Adrenal gland (tissue), 12 donors: ENCODE data around the gene FAM76A. TPM values are rescaled to one million over a fixed set of nuclear protein-coding genes. Genes with fewer than 3 reads are reported as not detected.
"Not testable (repeated sequence)": the region's sequence is repeated elsewhere in the genome, so short reads cannot be mapped to it uniquely, and the experiment has no call there.

ENCODE experiments used
- DNase-seq, 7 donors: peaks; one replicate each; pipeline ENCODE4 v3.0.0-alpha.2; 2019 to 2020
- H3K27ac ChIP-seq, 5 donors: fragments of 200-600 bp; sonication (generic) in 4 of 5; 1 replicate in 3 of 5; 2 replicates in 2 of 5; pipeline versions ENCODE4 v1.5.1 to v1.8.0; 2016 to 2020; ENCODE audit warnings: mild to moderate bottlenecking in 1 of 5
- H3K27me3 ChIP-seq: fragments of 200-600 bp; 2 replicates; pipeline ENCODE4 v1.8.0; 2021
- H3K36me3 ChIP-seq, 2 donors: fragments of 200-600 bp; replicated peaks in 1 of 2; 1 replicate in 1 of 2; 2 replicates in 1 of 2; pipeline versions ENCODE4 v1.5.1 to v1.8.0; 2018 to 2022
- H3K4me1 ChIP-seq, 2 donors: fragments of 200-600 bp; replicated peaks in 1 of 2; 1 replicate in 1 of 2; 2 replicates in 1 of 2; pipeline versions ENCODE4 v1.5.1 to v1.8.0; 2018 to 2021
- H3K4me3 ChIP-seq, 4 donors: fragments of 200-600 bp; sonication (generic) in 3 of 4; one replicate each; pipeline ENCODE4 v1.5.1; 2016 to 2018
- H3K9me3 ChIP-seq, 3 donors: fragments of 200-600 bp; sonication (generic) in 1 of 3; replicated peaks in 1 of 3; 1 replicate in 2 of 3; 2 replicates in 1 of 3; pipeline versions ENCODE4 v1.5.1 to v1.8.0; 2016 to 2021
- POLR2A ChIP-seq, 2 donors: fragments of 450-650 bp; IDR thresholded peaks; one replicate each; pipeline ENCODE4 v1.6.1; 2017; ENCODE audit warnings: antibody characterized with exemption in 2 of 2, mild to moderate bottlenecking in 2 of 2, moderate library complexity in 1 of 2
- WGBS, 4 donors: extraction: QIAGEN DNeasy Blood & Tissue Kit in 2 of 4; methylation state at CpG; one replicate each; pipeline versions ENCODE4 v1.1.5 to v1.1.7; 2013 to 2017; 5-methylcytosine and 5-hydroxymethylcytosine counted together
- intact Hi-C, 2 donors: fragments of 100-400 bp; cut with DNase I; formaldehyde crosslinking; loops; one replicate each; pipeline versions ENCODE4 v1.14.1 to v1.15.0; 2022 to 2023
- polyA plus RNA-seq, 3 donors: library from polyadenylated mRNA; stranded (reverse); fragments of 200-250 nt in 2 of 3; fragments of 350-450 nt in 1 of 3; fragmentation: Illumina TruSeq in 1 of 3; extraction: RNeasy Lipid Tissue Mini Kit (QIAGEN cat#74804) in 1 of 3; gene quantifications; one replicate each; pipeline ENCODE4 v1.2.3, GENCODE V29; 2013 to 2014
- total RNA-seq, 9 donors: library from RNA; depleted of rRNA in 4 of 9; stranded (reverse); fragments of >200 nt in 4 of 9; fragments of 120-200 nt in 1 of 9; fragmentation: NEBNext Ultra II Directional in 1 of 9; extraction: Animal tissue kit (Norgen Biotek cat#: 25700) in 1 of 9; gene quantifications; one replicate each; pipeline versions ENCODE4 v1.1.0 to v1.2.4, GENCODE V29; 2013 to 2023
- TF ChIP-seq, protein P1 (sequence below), 6 experiments: fragments of 450-650 bp in 4 of 6; fragments of 200-600 bp in 2 of 6; sonication (generic) in 1 of 6; IDR thresholded peaks; 1 replicate in 5 of 6; 2 replicates in 1 of 6; pipeline versions ENCODE4 v1.5.1 to v1.8.0; 2016 to 2021; ENCODE audit warnings: antibody characterized with exemption in 6 of 6, mild to moderate bottlenecking in 2 of 6, moderate library complexity in 1 of 6
- donor health status: healthy with polysubstance abuse.
- donor health status: Bipolar disorder and iron deficiency.
- donor health status: DM: yes; HTN: yes; CAD: no.
- donor health status: DM: no; HTN: no; CAD: no.
- donor health status: DM: no; HTN: no; CAD: no.
- donor health status: DM: yes; HTN: yes; CAD: no.

Gene FAM76A
- total and polyA plus RNA-seq, 12 donors: 2.9 to 12.4 (median 8.4) TPM

DNA sequence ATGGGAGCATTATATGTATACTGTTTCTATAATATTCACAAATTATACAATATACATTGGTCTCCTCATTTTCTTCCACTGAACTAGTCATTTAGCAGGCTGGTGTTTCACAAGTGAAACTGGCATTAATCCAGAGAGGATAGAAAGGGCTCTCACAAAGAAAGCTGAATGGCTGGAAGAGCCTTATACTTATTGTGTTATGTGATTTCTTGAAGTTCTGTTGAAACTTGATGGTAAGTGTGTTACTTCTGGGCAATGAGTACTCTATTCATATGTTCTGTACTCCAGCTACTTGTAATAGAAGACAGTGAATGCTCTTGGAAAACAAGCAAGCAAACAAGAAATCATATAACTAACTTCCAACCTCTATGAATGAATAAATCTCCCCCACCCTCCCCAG is 62.1 kb downstream of the FAM76A start:
- intact Hi-C loops: no loop called here
- Histone ChIP-seq H3K4me1 (peaks cover 22 to 46% of the 10 kb centered on the region in 2 donors), H3K27ac (peak overlapping the region in 1 of 5 donors; percentile 40), H3K27me3 (no peaks in the 10 kb centered on the region), H3K4me3 (no peak overlapping the region), H3K36me3 (peaks cover 0 to 22% of the 10 kb centered on the region in 2 donors), H3K9me3 (no peaks in the 10 kb centered on the region)
- DNase-seq: peak in 1 of 7 donors; percentile 14
- TF ChIP-seq, protein P1, sequence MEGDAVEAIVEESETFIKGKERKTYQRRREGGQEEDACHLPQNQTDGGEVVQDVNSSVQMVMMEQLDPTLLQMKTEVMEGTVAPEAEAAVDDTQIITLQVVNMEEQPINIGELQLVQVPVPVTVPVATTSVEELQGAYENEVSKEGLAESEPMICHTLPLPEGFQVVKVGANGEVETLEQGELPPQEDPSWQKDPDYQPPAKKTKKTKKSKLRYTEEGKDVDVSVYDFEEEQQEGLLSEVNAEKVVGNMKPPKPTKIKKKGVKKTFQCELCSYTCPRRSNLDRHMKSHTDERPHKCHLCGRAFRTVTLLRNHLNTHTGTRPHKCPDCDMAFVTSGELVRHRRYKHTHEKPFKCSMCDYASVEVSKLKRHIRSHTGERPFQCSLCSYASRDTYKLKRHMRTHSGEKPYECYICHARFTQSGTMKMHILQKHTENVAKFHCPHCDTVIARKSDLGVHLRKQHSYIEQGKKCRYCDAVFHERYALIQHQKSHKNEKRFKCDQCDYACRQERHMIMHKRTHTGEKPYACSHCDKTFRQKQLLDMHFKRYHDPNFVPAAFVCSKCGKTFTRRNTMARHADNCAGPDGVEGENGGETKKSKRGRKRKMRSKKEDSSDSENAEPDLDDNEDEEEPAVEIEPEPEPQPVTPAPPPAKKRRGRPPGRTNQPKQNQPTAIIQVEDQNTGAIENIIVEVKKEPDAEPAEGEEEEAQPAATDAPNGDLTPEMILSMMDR (IDR thresholded peaks at IDR 0.05): no peak
- no peak for TF ChIP-seq POLR2A (IDR thresholded peaks at IDR 0.05)

DNA sequence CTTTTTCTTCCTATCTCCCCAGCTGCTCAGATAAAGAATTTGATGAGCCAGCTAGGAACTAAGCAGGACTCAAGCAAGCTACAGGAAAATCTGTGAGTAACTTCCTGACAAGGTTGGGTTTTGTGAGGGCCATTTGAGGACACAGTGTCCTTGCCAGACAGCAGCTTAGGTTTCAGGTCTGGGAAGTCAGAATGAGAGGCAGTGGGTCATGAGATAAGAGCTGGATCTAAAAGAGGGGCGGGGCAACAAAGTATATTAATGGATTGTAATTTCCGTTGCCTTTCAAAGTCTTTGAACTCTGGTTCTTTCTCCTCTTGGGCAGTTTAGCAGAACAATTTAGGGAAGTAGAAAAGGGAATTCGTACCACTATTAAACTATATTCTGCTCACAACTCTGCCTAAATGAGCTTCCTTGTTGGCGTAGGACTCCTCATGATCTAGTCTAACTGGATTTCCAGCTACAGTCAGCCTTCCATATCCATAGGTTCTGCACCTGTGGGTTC is 63.8 kb downstream of the FAM76A start:
- TF ChIP-seq, protein P1 (IDR thresholded peaks at IDR 0.05): no peak
- DNase-seq: peak; percentile 46 to 91 (median 82)
- intact Hi-C loops: no loop called here
- 23 to 37% (median 30%) methylated on average over 4 of the region's 4 CpGs for WGBS, 4 donors
- peaks cover 22 to 40% of the 10 kb centered on the region in 2 donors for H3K4me1 ChIP-seq
- H3K27me3 ChIP-seq: no peaks in the 10 kb centered on the region
- H3K36me3 ChIP-seq: peaks cover 0 to 39% of the 10 kb centered on the region in 2 donors
- peak overlapping the region; percentile 14 to 69 (median 49) for H3K27ac ChIP-seq
- H3K4me3 ChIP-seq: no peak overlapping the region
- no peaks in the 10 kb centered on the region for H3K9me3 ChIP-seq

DNA sequence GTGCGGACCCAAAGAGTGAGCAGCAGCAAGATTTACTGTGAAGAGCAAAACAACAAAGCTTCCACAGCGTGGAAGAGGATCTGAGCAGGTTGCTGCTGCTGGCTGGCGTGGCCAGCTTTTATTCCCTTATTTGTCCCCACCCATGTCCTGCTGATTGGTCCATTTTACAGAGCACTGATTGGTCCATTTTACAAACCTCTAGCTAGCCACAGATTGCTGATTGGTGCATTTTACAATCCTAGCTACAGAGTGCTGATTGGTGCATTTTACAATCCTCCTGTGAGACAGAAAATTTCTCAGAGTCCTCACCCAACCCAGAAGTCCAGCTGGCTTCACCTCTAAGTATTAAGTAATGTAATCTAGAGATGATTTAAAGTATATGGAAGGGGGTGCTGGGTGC is 64.5 kb downstream of the FAM76A start:
- H3K27me3 ChIP-seq, intact Hi-C loops, DNase-seq, H3K9me3 ChIP-seq, H3K4me3 ChIP-seq: not testable (repeated sequence)
- WGBS, 4 donors: 93 to 99% (median 95%) methylated on average over 3 of the region's 3 CpGs
- Histone ChIP-seq H3K27ac (peak overlapping the region in 4 of 5 donors; percentile 34 to 69 (median 50)), H3K4me1 (peaks cover 22 to 40% of the 10 kb centered on the region in 2 donors), H3K36me3 (peaks cover 0 to 46% of the 10 kb centered on the region in 2 donors)

DNA sequence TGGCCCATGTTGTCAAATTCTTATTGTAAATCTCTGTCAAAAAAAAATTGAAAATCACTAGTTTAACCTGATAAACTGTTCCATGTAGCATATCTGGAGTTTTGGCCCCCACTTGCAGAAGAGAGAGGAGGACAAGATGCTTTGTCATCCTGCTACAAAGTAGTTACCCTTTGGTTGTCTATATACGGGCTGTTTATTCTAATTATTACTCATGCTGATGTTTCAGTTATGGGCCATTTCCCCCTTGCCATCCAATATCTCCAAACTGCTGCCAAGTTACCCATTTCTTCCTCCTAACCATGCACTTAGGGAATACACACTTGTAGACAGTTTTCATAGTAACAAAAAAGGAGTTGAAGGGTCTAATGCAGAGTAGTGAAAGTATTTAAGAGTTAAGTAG is 69.8 kb downstream of the FAM76A start:
- WGBS, 4 donors: 64 to 79% (median 70%) methylated on average over 1 of the region's 1 CpG
- no peaks in the 10 kb centered on the region for H3K27me3 ChIP-seq
- H3K4me3 ChIP-seq: no peak overlapping the region
- intact Hi-C loops: no loop called here
- TF ChIP-seq POLR2A (IDR thresholded peaks at IDR 0.05): no peak
- TF ChIP-seq, protein P1 (IDR thresholded peaks at IDR 0.05): no peak
- no peak for DNase-seq
- no peaks in the 10 kb centered on the region for H3K4me1 ChIP-seq
- peaks cover 0 to 73% of the 10 kb centered on the region in 2 donors for H3K36me3 ChIP-seq
- no peaks in the 10 kb centered on the region for H3K9me3 ChIP-seq
- no peak overlapping the region for H3K27ac ChIP-seq

DNA sequence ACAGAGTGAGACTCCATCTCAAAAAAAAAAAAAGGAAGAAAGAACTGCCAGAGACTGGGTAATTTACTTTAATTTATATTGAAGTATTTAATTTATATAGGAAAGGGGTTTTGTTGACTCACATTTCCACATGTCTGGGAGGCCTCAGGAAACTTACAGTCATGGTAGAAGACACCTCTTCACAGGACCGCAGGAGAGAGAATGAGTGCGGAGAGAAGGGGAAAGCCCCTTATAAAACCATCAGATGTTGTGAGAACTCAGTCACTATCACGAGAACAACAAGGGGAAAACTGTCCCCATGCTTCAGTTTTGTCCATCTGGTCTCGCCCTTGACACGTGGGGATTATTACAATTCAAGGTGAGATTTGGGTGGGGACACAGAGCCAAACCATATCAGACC is 79.0 kb downstream of the FAM76A start:
- WGBS, 4 donors: 89 to 94% (median 92%) methylated on average over 5 of the region's 5 CpGs

More for the DNA sequence above, 79.0 kb downstream of the FAM76A start:
- H3K27ac ChIP-seq: no peak overlapping the region
- no peaks in the 10 kb centered on the region for H3K9me3 ChIP-seq
- no peak overlapping the region for H3K4me3 ChIP-seq
- TF ChIP-seq, protein P1 (IDR thresholded peaks at IDR 0.05): no peak
- no peak for TF ChIP-seq POLR2A (IDR thresholded peaks at IDR 0.05)
- DNase-seq: no peak
- H3K4me1 ChIP-seq: no peaks in the 10 kb centered on the region
- H3K36me3 ChIP-seq: peaks cover 0 to 54% of the 10 kb centered on the region in 2 donors
- intact Hi-C loops: no loop called here
- no peaks in the 10 kb centered on the region for H3K27me3 ChIP-seq
